Natural killer cell treated with Interleukin-12 subunit alpha and Interleukin-12 subunit beta and Interleukin-15 and Interleukin-18, amount 100 ng/mL, for 72 hours (primary cell): ENCODE measurements around the gene FAM153A. TPM values are rescaled to one million over a fixed set of nuclear protein-coding genes. Genes with fewer than 3 reads are reported as not detected.
"Not testable (repeated sequence)": the region's sequence is repeated elsewhere in the genome, so short reads cannot be mapped to it uniquely, and the experiment has no call there.

Experiments used
- ATAC-seq, 2 donors: fragments of 150-1000 bp; cut with Tn5 transposase in 1 of 2; sonication (Bioruptor Pico), chemical (Tn5 transposase) in 1 of 2; 2 replicates each; pipeline ENCODE4 v1.10.0; 2021
- DNase-seq: peaks from one replicate; pipeline ENCODE4 v3.0.0; 2022; ENCODE audit warnings: low spot score
- H3K27ac Mint-ChIP-seq, 2 donors: 1 replicate in 1 of 2; 2 replicates in 1 of 2; pipeline ENCODE4 v1.8.0; 2022; ENCODE audit warnings: mixed read lengths in 2 of 2, mild to moderate bottlenecking in 1 of 2, moderate library complexity in 1 of 2
- H3K27me3 Mint-ChIP-seq, 2 donors: 1 replicate in 1 of 2; 2 replicates in 1 of 2; pipeline ENCODE4 v1.8.0; 2022; ENCODE audit warnings: mixed read lengths in 2 of 2
- H3K36me3 Mint-ChIP-seq: one replicate; pipeline ENCODE4 v1.8.0; 2022; ENCODE audit warnings: mixed read lengths
- H3K4me1 Mint-ChIP-seq, 2 donors: 1 replicate in 1 of 2; 2 replicates in 1 of 2; pipeline ENCODE4 v1.8.0; 2022; ENCODE audit warnings: low read depth in 2 of 2, mixed read lengths in 2 of 2, mild to moderate bottlenecking in 1 of 2
- H3K4me3 Mint-ChIP-seq: one replicate; pipeline ENCODE4 v1.8.0; 2022; ENCODE audit warnings: mixed read lengths
- H3K9me3 Mint-ChIP-seq: 2 replicates; pipeline ENCODE4 v1.8.0; 2022; ENCODE audit warnings: mixed read lengths
- total RNA-seq, 2 donors: library from RNA; stranded (reverse); gene quantifications; one replicate each; pipeline ENCODE4 v1.2.3, GENCODE V29; 2022

Gene FAM153A
- total RNA-seq, 2 donors from 2014 or later: 3.8 TPM; not detected in 1

GRCh38 chr5:177793272-177793671 is 10.6 kb upstream of the FAM153A start:
- H3K4me3 Mint-ChIP-seq, H3K27ac Mint-ChIP-seq, H3K9me3 Mint-ChIP-seq, H3K4me1 Mint-ChIP-seq, H3K36me3 Mint-ChIP-seq, ATAC-seq, DNase-seq, H3K27me3 Mint-ChIP-seq: not testable (repeated sequence)

GRCh38 chr5:177791649-177792048 is 8.9 kb upstream of the FAM153A start:
- not testable (repeated sequence) for H3K4me3 Mint-ChIP-seq, H3K4me1 Mint-ChIP-seq, H3K27me3 Mint-ChIP-seq, H3K9me3 Mint-ChIP-seq, H3K36me3 Mint-ChIP-seq, ATAC-seq, H3K27ac Mint-ChIP-seq, DNase-seq

GRCh38 chr5:177782169-177782568 is 530 bp downstream of the FAM153A start:
- not testable (repeated sequence) for H3K4me1 Mint-ChIP-seq, ATAC-seq, H3K4me3 Mint-ChIP-seq, H3K27me3 Mint-ChIP-seq, H3K9me3 Mint-ChIP-seq, H3K36me3 Mint-ChIP-seq, DNase-seq, H3K27ac Mint-ChIP-seq

GRCh38 chr5:177771206-177771605 is 11.5 kb downstream of the FAM153A start:
- not testable (repeated sequence) for H3K9me3 Mint-ChIP-seq, ATAC-seq, H3K27ac Mint-ChIP-seq, H3K27me3 Mint-ChIP-seq, H3K4me1 Mint-ChIP-seq, DNase-seq, H3K36me3 Mint-ChIP-seq, H3K4me3 Mint-ChIP-seq

GRCh38 chr5:177770646-177771045 is 12.1 kb downstream of the FAM153A start:
- ATAC-seq, H3K27ac Mint-ChIP-seq, H3K36me3 Mint-ChIP-seq, H3K4me3 Mint-ChIP-seq, DNase-seq, H3K4me1 Mint-ChIP-seq, H3K27me3 Mint-ChIP-seq, H3K9me3 Mint-ChIP-seq: not testable (repeated sequence)

GRCh38 chr5:177763737-177764508 is 18.8 kb downstream of the FAM153A start:
- not testable (repeated sequence) for DNase-seq, H3K9me3 Mint-ChIP-seq, H3K36me3 Mint-ChIP-seq, H3K4me1 Mint-ChIP-seq, ATAC-seq, H3K27me3 Mint-ChIP-seq, H3K27ac Mint-ChIP-seq, H3K4me3 Mint-ChIP-seq

GRCh38 chr5:177760954-177761353 is 21.7 kb downstream of the FAM153A start:
- H3K4me1 Mint-ChIP-seq, H3K27ac Mint-ChIP-seq, H3K9me3 Mint-ChIP-seq, DNase-seq, ATAC-seq, H3K4me3 Mint-ChIP-seq, H3K36me3 Mint-ChIP-seq, H3K27me3 Mint-ChIP-seq: not testable (repeated sequence)

GRCh38 chr5:177747354-177747753 is 35.3 kb downstream of the FAM153A start:
- H3K27me3 Mint-ChIP-seq, H3K27ac Mint-ChIP-seq, DNase-seq, H3K9me3 Mint-ChIP-seq, H3K4me3 Mint-ChIP-seq, ATAC-seq, H3K36me3 Mint-ChIP-seq, H3K4me1 Mint-ChIP-seq: not testable (repeated sequence)

- not testable (repeated sequence) for H3K9me3 Mint-ChIP-seq, H3K27ac Mint-ChIP-seq, H3K27me3 Mint-ChIP-seq, H3K36me3 Mint-ChIP-seq, DNase-seq, H3K4me3 Mint-ChIP-seq, H3K4me1 Mint-ChIP-seq, ATAC-seq
Observed at GRCh38 chr5:177724858-177725257, 57.8 kb downstream of the FAM153A start.

GRCh38 chr5:177723831-177724485 is 58.7 kb downstream of the FAM153A start:
- not testable (repeated sequence) for H3K4me3 Mint-ChIP-seq, H3K9me3 Mint-ChIP-seq, ATAC-seq, H3K36me3 Mint-ChIP-seq, DNase-seq, H3K4me1 Mint-ChIP-seq, H3K27me3 Mint-ChIP-seq, H3K27ac Mint-ChIP-seq

GRCh38 chr5:177722829-177723228 is 59.9 kb downstream of the FAM153A start:
- H3K27ac Mint-ChIP-seq, H3K9me3 Mint-ChIP-seq, DNase-seq, H3K27me3 Mint-ChIP-seq, ATAC-seq, H3K4me3 Mint-ChIP-seq, H3K4me1 Mint-ChIP-seq, H3K36me3 Mint-ChIP-seq: not testable (repeated sequence)

GRCh38 chr5:177719989-177720388 is 62.7 kb downstream of the FAM153A start:
- not testable (repeated sequence) for H3K4me3 Mint-ChIP-seq, H3K36me3 Mint-ChIP-seq, H3K9me3 Mint-ChIP-seq, H3K4me1 Mint-ChIP-seq, ATAC-seq, DNase-seq, H3K27ac Mint-ChIP-seq, H3K27me3 Mint-ChIP-seq

GRCh38 chr5:177715423-177715822 is 67.3 kb downstream of the FAM153A start:
- H3K27ac Mint-ChIP-seq, H3K27me3 Mint-ChIP-seq, DNase-seq, H3K4me3 Mint-ChIP-seq, H3K36me3 Mint-ChIP-seq, H3K4me1 Mint-ChIP-seq, ATAC-seq, H3K9me3 Mint-ChIP-seq: not testable (repeated sequence)

- not testable (repeated sequence) for DNase-seq, H3K4me3 Mint-ChIP-seq
Observed at GRCh38 chr5:177696100-177696499, 86.6 kb downstream of the FAM153A start.

More at GRCh38 chr5:177696100-177696499, 86.6 kb downstream of the FAM153A start:
- not testable (repeated sequence) for H3K9me3 Mint-ChIP-seq, H3K27ac Mint-ChIP-seq, H3K4me1 Mint-ChIP-seq, H3K36me3 Mint-ChIP-seq, ATAC-seq
- H3K27me3 Mint-ChIP-seq: peaks cover 6 to 14% of the 10 kb centered on the region in 2 donors
